CD4-positive, alpha-beta memory T cell (primary cell): ENCODE data around the gene SUSD6. TPM values are rescaled to one million over a fixed set of nuclear protein-coding genes. Genes with fewer than 3 reads are reported as not detected.

Source experiments
- CTCF ChIA-PET: fragments of 350-600 bp; sonication (Branson Sonifier 250); formaldehyde crosslinking; loops from one replicate; lab custom pipeline; 2021; ENCODE audit warnings: inconsistent platforms; ENCODE audit not compliant: partially characterized antibody; lab: Charles Lee
- POLR2A ChIA-PET: fragments of 350-600 bp; sonication (Branson Sonifier 250); formaldehyde crosslinking; loops from one replicate; lab custom pipeline; 2021; ENCODE audit not compliant: partially characterized antibody; lab: Charles Lee
- DNase-seq, 5 donors: peaks; one replicate each; pipeline versions ENCODE4 v3.0.0 to v3.0.0-alpha.2; 2020 to 2022; ENCODE audit warnings: mixed read lengths in 1 of 5
- H3K27ac ChIP-seq: one replicate; pipeline ENCODE4 v1.7.0; 2013; ENCODE audit warnings: low read depth, low read length
- H3K27me3 ChIP-seq: 2 replicates; pipeline ENCODE4 v1.7.0; 2013; ENCODE audit warnings: mild to moderate bottlenecking, low read length, moderate library complexity; ENCODE audit not compliant: insufficient read depth
- H3K36me3 ChIP-seq: 2 replicates; pipeline ENCODE4 v1.7.0; 2013; ENCODE audit warnings: mild to moderate bottlenecking, low read length, moderate library complexity; ENCODE audit not compliant: insufficient read depth
- H3K4me1 ChIP-seq: 2 replicates; pipeline ENCODE4 v1.7.0; 2013; ENCODE audit warnings: mild to moderate bottlenecking, low read length, moderate library complexity; ENCODE audit not compliant: insufficient read depth
- H3K4me3 ChIP-seq, 2 donors: one replicate each; pipeline ENCODE4 v1.7.0; 2013; ENCODE audit warnings: low read length in 2 of 2, mild to moderate bottlenecking in 1 of 2
- H3K9me3 ChIP-seq, 2 donors: one replicate each; pipeline ENCODE4 v1.7.0; 2013; ENCODE audit warnings: low read length in 2 of 2, control low read depth in 1 of 2; ENCODE audit not compliant: control insufficient read depth in 1 of 2
- H3K27ac Mint-ChIP-seq, 7 donors: one replicate each; pipeline ENCODE4 v1.8.0; 2020 to 2021; ENCODE audit warnings: mixed read lengths in 7 of 7, mild to moderate bottlenecking in 6 of 7, inconsistent platforms in 3 of 7, moderate library complexity in 3 of 7
- H3K27me3 Mint-ChIP-seq, 2 donors: one replicate each; pipeline ENCODE4 v1.8.0; 2020 to 2021; ENCODE audit warnings: mixed read lengths in 2 of 2
- H3K36me3 Mint-ChIP-seq, 2 donors: one replicate each; pipeline ENCODE4 v1.8.0; 2020 to 2021; ENCODE audit warnings: mixed read lengths in 2 of 2, inconsistent platforms in 1 of 2, mild to moderate bottlenecking in 1 of 2
- H3K4me1 Mint-ChIP-seq, 4 donors: one replicate each; pipeline ENCODE4 v1.8.0; 2020 to 2021; ENCODE audit warnings: mixed read lengths in 4 of 4, mild to moderate bottlenecking in 1 of 4
- H3K4me3 Mint-ChIP-seq, 8 donors: one replicate each; pipeline ENCODE4 v1.8.0; 2020 to 2021; ENCODE audit warnings: mixed read lengths in 8 of 8, mild to moderate bottlenecking in 7 of 8, moderate library complexity in 6 of 8, inconsistent platforms in 3 of 8
- H3K9me3 Mint-ChIP-seq, 8 donors: one replicate each; pipeline ENCODE4 v1.8.0; 2020 to 2021; ENCODE audit warnings: mixed read lengths in 8 of 8, mild to moderate bottlenecking in 5 of 8, inconsistent platforms in 3 of 8, moderate library complexity in 1 of 8
- intact Hi-C: fragments of 100-400 bp; cut with micrococcal nuclease; formaldehyde crosslinking; loops from one replicate; pipeline ENCODE4 v1.15.1; 2023
- polyA plus RNA-seq, 2 donors: library from polyadenylated mRNA; unstranded; fragments of 300-500 nt; fragmentation: Illumina TruSeq; gene quantifications; one replicate each; pipeline ENCODE4 v1.2.3, GENCODE V29; 2021
- total RNA-seq, 2 experiments: library from RNA; stranded (reverse); gene quantifications; one replicate each; pipeline ENCODE4 v1.2.3, GENCODE V29; 2021

The SUSD6 gene
- total and polyA plus RNA-seq, 4 experiments from 2014 or later: 4.8 to 62.0 (median 36.1) TPM

- Histone ChIP-seq H3K27ac (no peak overlapping the region), H3K36me3 (peaks cover 8% of the 10 kb centered on the region), H3K27me3 (no peaks in the 10 kb centered on the region), H3K9me3 (no peaks in the 10 kb centered on the region), H3K4me3 (no peak overlapping the region), H3K4me1 (peaks cover 93% of the 10 kb centered on the region)
- Mint-ChIP-seq H3K27me3 (no peaks in the 10 kb centered on the region), H3K9me3 (no peaks in the 10 kb centered on the region), H3K4me3 (peak overlapping the region in 1 of 8 donors; percentile 26), H3K36me3 (peaks cover 37 to 65% of the 10 kb centered on the region in 2 donors), H3K4me1 (peaks cover 68 to 97% (median 84%) of the 10 kb centered on the region in 4 donors), H3K27ac (peak overlapping the region in 6 of 7 donors; percentile 22 to 78 (median 61))
- ChIA-PET CTCF (interaction anchor here (1.8 kb wide), 1 partner anchor 48 kb away, joined by 5 read pairs; no protein-coding TSS in a partner anchor), POLR2A (no interaction called here)
- intact Hi-C loops: no loop called here
- no peak for DNase-seq
Measured at GRCh38 chr14:69661194-69661537, 49.8 kb downstream of the SUSD6 start.

- H3K4me3 Mint-ChIP-seq: no peak overlapping the region
- POLR2A ChIA-PET: no interaction called here
Measured at GRCh38 chr14:69662636-69663299, 51.4 kb downstream of the SUSD6 start.

GRCh38 chr14:69663300-69663643 is 51.9 kb downstream of the SUSD6 start:
- intact Hi-C loops: no loop called here

More at GRCh38 chr14:69662636-69663299, 51.4 kb downstream of the SUSD6 start:
- intact Hi-C loops: no loop called here
- Histone ChIP-seq H3K9me3 (no peaks in the 10 kb centered on the region), H3K27me3 (no peaks in the 10 kb centered on the region), H3K36me3 (peaks cover 8% of the 10 kb centered on the region), H3K4me3 (no peak overlapping the region), H3K4me1 (peaks cover 93% of the 10 kb centered on the region), H3K27ac (no peak overlapping the region)
- Mint-ChIP-seq H3K9me3 (peaks cover 0 to 5% (median under 1%) of the 10 kb centered on the region in 8 donors), H3K4me1 (peaks cover 69 to 97% (median 85%) of the 10 kb centered on the region in 4 donors), H3K36me3 (peaks cover 43 to 65% of the 10 kb centered on the region in 2 donors), H3K27me3 (no peaks in the 10 kb centered on the region), H3K27ac (peak overlapping the region in 6 of 7 donors; percentile 37 to 78 (median 68))
- DNase-seq: no peak
- CTCF ChIA-PET: no interaction called here

GRCh38 chr14:69664265-69664664 is 52.9 kb downstream of the SUSD6 start:
- intact Hi-C loops: no loop called here
- POLR2A ChIA-PET: interaction anchor here (1.8 kb wide), 1 partner anchor 52 kb away, joined by 5 read pairs; no protein-coding TSS in a partner anchor
- H3K4me3 Mint-ChIP-seq: no peak overlapping the region

More at GRCh38 chr14:69663300-69663643, 51.9 kb downstream of the SUSD6 start:
- DNase-seq: no peak
- Mint-ChIP-seq H3K9me3 (peaks cover 0 to 5% (median under 1%) of the 10 kb centered on the region in 8 donors), H3K4me3 (no peak overlapping the region), H3K36me3 (peaks cover 39 to 62% of the 10 kb centered on the region in 2 donors), H3K27me3 (no peaks in the 10 kb centered on the region), H3K27ac (peak overlapping the region in 6 of 7 donors; percentile 15 to 78 (median 61)), H3K4me1 (peaks cover 67 to 97% (median 84%) of the 10 kb centered on the region in 4 donors)
- Histone ChIP-seq H3K9me3 (no peaks in the 10 kb centered on the region), H3K27ac (no peak overlapping the region), H3K4me3 (no peak overlapping the region), H3K27me3 (no peaks in the 10 kb centered on the region), H3K4me1 (peaks cover 93% of the 10 kb centered on the region), H3K36me3 (peaks cover 8% of the 10 kb centered on the region)
- ChIA-PET POLR2A (no interaction called here), CTCF (no interaction called here)

GRCh38 chr14:69664865-69665526 is 53.6 kb downstream of the SUSD6 start:
- H3K4me3 ChIP-seq: no peak overlapping the region
- Mint-ChIP-seq H3K27ac (peak overlapping the region in 6 of 7 donors; percentile 12 to 66 (median 44)), H3K36me3 (peaks cover 32 to 51% of the 10 kb centered on the region in 2 donors), H3K9me3 (peaks cover 0 to 5% (median 1%) of the 10 kb centered on the region in 8 donors), H3K27me3 (no peaks in the 10 kb centered on the region), H3K4me3 (peak overlapping the region in 2 of 8 donors; percentile 11 to 41), H3K4me1 (peaks cover 66 to 97% (median 85%) of the 10 kb centered on the region in 4 donors)
- no peak overlapping the region for H3K27ac ChIP-seq
- H3K9me3 ChIP-seq: no peaks in the 10 kb centered on the region
- ChIA-PET POLR2A (interaction anchor here (0.8 to 1.8 kb wide), 3 partner anchors 51 to 102 kb away, joined by 3 to 5 read pairs (median 4); partner anchors contain the start of gene SRSF5), CTCF (interaction anchor here (0.8 kb wide), 1 partner anchor 62 kb away, joined by 4 read pairs; no protein-coding TSS in a partner anchor)
- no peaks in the 10 kb centered on the region for H3K27me3 ChIP-seq
- peaks cover 4% of the 10 kb centered on the region for H3K36me3 ChIP-seq
- DNase-seq: no peak
- H3K4me1 ChIP-seq: peaks cover 95% of the 10 kb centered on the region
- intact Hi-C loops: loop anchor here (5.0 kb wide), 1 partner anchor 37 kb away; no protein-coding TSS in a partner anchor

More at GRCh38 chr14:69664265-69664664, 52.9 kb downstream of the SUSD6 start:
- Histone ChIP-seq H3K4me1 (peaks cover 92% of the 10 kb centered on the region), H3K27ac (no peak overlapping the region), H3K27me3 (no peaks in the 10 kb centered on the region), H3K36me3 (peaks cover 8% of the 10 kb centered on the region), H3K4me3 (no peak overlapping the region), H3K9me3 (no peaks in the 10 kb centered on the region)
- Mint-ChIP-seq H3K27me3 (no peaks in the 10 kb centered on the region), H3K4me1 (peaks cover 63 to 97% (median 82%) of the 10 kb centered on the region in 4 donors), H3K36me3 (peaks cover 34 to 54% of the 10 kb centered on the region in 2 donors), H3K9me3 (peaks cover 0 to 5% (median 1%) of the 10 kb centered on the region in 8 donors), H3K27ac (peak overlapping the region in 3 of 7 donors; percentile 5 to 82 (median 10))
- DNase-seq: no peak
- CTCF ChIA-PET: no interaction called here

- Mint-ChIP-seq H3K36me3 (peaks cover 27 to 46% of the 10 kb centered on the region in 2 donors), H3K9me3 (peaks cover 0 to 5% (median 1%) of the 10 kb centered on the region in 8 donors), H3K27ac (peak overlapping the region; percentile 9 to 72 (median 44)), H3K4me3 (peak overlapping the region in 2 of 8 donors; percentile 32 to 41), H3K27me3 (no peaks in the 10 kb centered on the region), H3K4me1 (peaks cover 70 to 97% (median 85%) of the 10 kb centered on the region in 4 donors)
- POLR2A ChIA-PET: interaction anchor here (0.8 to 1.8 kb wide), 3 partner anchors 51 to 102 kb away, joined by 3 to 5 read pairs (median 4); partner anchors contain the start of gene SRSF5
- no peaks in the 10 kb centered on the region for H3K27me3 ChIP-seq
- H3K4me3 ChIP-seq: no peak overlapping the region
- no peaks in the 10 kb centered on the region for H3K9me3 ChIP-seq
- CTCF ChIA-PET: interaction anchor here (0.8 kb wide), 1 partner anchor 62 kb away, joined by 4 read pairs; no protein-coding TSS in a partner anchor
- intact Hi-C loops: loop anchor here (5.0 kb wide), 1 partner anchor 37 kb away; no protein-coding TSS in a partner anchor
- H3K4me1 ChIP-seq: peaks cover 95% of the 10 kb centered on the region
- H3K27ac ChIP-seq: no peak overlapping the region
- H3K36me3 ChIP-seq: no peaks in the 10 kb centered on the region
- DNase-seq: no peak
Measured at GRCh38 chr14:69665631-69666030, 54.2 kb downstream of the SUSD6 start.
